OCI-LY3 (cell line): Measurements from ENCODE around the gene ZNHIT6.

Source experiments
- EZH2phosphoT487 ChIP-seq: fragments of 200-600 bp; shearing (Covaris generic); IDR thresholded peaks from 2 replicates; pipeline ENCODE4 v1.6.1; 2018; ENCODE audit warnings: antibody characterized with exemption, mixed run types, low read depth
- TF ChIP-seq, protein P1 (sequence below): fragments of 200-600, 300-600 bp; sonication (generic); IDR thresholded peaks from 2 replicates; pipeline ENCODE4 v1.5.1; 2014; ENCODE audit warnings: antibody characterized with exemption, low read length, low read depth

GRCh38 chr1:85612704-85613361 lies 95.4 kb downstream of the ZNHIT6 start:
- TF ChIP-seq, protein P1, sequence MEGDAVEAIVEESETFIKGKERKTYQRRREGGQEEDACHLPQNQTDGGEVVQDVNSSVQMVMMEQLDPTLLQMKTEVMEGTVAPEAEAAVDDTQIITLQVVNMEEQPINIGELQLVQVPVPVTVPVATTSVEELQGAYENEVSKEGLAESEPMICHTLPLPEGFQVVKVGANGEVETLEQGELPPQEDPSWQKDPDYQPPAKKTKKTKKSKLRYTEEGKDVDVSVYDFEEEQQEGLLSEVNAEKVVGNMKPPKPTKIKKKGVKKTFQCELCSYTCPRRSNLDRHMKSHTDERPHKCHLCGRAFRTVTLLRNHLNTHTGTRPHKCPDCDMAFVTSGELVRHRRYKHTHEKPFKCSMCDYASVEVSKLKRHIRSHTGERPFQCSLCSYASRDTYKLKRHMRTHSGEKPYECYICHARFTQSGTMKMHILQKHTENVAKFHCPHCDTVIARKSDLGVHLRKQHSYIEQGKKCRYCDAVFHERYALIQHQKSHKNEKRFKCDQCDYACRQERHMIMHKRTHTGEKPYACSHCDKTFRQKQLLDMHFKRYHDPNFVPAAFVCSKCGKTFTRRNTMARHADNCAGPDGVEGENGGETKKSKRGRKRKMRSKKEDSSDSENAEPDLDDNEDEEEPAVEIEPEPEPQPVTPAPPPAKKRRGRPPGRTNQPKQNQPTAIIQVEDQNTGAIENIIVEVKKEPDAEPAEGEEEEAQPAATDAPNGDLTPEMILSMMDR, result peak; percentile 43
- no peak for TF ChIP-seq EZH2phosphoT487
